Measurements from ENCODE around the gene EIF4EBP2.

EIF4EBP2 gene

DNA sequence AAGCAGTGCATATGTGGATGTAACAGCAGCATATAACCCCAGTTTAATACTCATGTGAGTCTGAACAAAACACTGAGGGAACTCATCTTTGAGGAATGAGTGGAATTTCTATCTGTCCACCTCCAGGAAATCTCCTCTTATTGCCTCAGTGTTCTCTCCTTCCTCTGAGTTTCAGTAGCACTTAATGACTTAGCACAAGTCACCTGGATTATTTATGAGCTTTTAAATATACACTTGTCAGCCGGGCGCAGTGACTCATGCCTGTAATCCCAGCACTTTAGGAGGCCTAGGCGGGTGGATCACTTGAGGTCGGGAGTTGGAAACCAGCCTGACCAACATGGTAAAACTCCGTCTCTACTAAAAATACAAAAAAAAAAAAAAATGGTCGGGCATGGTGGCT, 25.8 kb upstream of the EIF4EBP2 start:
- peak; percentile 78 to 79 for DNase-seq (ENCODE audit: low read depth in 2 of 2)

DNA sequence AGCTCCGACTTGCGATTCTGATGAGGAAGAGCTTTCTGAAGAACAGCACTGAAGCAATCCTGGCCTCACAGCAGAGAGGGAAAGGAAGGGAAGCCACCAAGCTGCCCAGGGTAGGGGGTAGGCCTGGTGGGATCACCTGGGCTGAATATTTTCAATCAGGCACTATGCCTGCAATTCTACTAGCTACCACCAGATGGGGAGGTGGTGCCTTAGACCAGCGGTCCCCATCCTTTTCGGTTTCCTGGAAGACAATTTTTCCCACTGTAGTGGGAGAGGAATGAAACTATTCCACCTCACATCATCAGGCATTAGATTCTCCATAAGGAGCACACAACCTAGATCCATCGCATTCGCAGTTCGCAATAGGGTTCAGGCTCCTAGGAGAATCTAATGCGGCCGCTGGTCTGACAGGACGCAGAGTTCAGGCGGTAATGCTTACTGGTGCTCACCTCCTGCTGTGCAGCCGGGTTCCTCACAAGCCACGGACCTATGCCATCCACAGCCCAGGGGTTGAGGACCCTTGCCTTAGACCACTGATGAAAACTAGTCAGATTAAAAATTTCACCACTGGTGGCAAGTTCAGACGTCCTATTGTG, 24.3 kb upstream of the EIF4EBP2 start:
- no peak for DNase-seq (ENCODE audit: low read depth in 2 of 2)

GRCh38 chr10:70380350-70381135, 23.4 kb upstream of the EIF4EBP2 start:
- DNase-seq (ENCODE audit: low read depth in 2 of 2): no peak

- DNase-seq (ENCODE audit: low read depth in 2 of 2): no peak
Observed at GRCh38 chr10:70381471-70382421, 22.2 kb upstream of the EIF4EBP2 start.

- no peak for DNase-seq (ENCODE audit: low read depth in 2 of 2)
Observed at GRCh38 chr10:70391654-70392053, 12.3 kb upstream of the EIF4EBP2 start.

- no peak for DNase-seq (ENCODE audit: low read depth in 2 of 2)
Observed at GRCh38 chr10:70396140-70396539, 7.8 kb upstream of the EIF4EBP2 start.

DNA sequence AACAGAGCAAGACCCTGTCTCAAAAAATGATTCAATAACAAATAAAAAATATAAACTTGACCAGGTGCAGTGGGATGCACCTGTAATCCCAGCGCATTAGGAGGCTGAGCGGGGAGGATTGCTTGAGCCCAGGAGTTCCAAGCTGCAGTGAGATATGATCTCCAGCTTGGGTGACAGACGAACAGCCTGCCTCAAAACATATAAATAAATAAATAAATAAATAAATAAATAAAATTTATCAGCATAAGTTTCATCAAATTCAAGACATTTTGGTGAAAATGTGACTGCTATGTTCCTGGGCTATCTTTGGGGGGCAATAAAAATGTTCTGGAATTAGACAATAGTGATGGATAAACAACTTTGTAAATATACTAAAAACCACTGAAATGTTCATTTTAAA, 4.8 kb upstream of the EIF4EBP2 start:
- DNase-seq (ENCODE audit: low read depth in 2 of 2): no peak

DNA sequence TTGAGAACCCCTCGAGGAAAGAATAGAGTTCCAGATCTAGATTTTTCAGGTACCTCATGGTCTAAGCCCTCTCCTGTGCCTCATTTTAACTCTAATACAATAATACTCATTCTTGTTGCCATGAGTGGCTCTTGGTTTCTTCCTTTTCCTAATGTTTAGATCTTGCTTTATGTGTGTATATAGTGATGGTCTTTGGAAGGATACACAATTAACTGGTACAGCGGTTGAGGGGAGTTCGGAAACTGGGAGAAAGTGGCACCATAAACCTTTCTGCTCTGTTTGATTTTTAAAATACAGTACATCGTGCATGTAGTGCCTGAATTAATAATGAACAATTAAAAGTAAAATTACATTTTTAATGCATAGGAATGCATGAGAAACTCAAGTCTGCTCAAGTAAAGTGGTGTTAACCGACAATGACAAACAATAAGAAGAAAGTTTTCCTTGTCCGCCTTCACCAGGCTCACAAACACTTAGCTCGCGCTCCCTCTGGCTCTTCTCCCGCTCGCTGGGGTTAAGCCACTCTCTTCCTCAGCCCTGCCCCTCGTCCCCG, 386 bp upstream of the EIF4EBP2 start:
- DNase-seq (ENCODE audit: low read depth in 2 of 2): no peak

DNA sequence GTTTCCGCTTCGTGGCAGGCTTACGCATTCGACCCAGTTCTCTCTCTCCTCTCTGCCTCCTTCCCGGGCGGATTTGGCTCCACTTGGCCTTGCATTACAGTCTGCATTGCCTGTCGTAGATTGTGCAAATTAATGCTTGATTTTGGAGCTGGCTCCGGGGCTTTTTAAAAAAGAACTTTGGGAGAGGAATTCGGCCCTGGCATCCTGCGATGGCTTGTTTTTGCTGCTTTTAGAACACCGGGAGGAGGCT, 767 bp downstream of the EIF4EBP2 start:
- DNase-seq (ENCODE audit: low read depth in 2 of 2): no peak

DNA sequence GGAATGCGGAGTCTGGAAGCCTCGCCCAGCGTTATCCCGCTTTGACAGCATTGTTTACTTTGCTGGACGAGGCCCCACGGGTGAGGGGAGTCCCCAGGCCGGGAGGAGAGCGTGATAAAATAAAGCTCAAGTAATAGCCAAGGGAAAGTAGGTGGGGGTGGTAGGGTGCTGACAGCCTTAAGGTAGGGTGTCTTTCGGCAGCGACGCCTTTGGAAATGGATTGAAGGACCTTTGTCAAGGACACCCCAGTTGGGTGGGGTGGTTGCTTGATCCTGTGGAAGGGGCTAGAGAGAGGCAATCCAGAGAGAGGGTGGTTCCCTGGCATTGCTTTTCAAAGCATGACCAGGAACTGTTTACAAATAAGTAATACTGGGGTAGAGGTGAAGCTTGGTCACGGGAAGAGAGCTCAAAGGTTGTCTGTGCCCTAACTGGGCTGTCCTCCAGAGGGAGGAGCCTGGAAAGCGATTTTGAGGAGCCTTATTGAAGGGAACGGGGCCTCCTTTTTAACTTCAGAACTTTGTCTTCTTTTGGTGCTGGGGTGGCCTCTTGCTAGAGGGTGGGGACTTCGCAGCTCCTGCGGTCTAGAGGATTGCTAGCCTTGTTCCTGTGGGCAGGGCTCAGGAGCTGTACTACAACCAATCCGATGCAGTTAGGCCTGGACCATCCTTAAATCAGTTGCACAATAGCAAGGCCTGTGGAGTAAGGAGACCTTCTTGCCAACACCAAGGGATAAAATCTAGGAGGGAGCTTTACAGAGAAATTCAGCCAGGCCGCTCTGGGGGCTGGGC, 1.3 kb downstream of the EIF4EBP2 start:
- DNase-seq (ENCODE audit: low read depth in 2 of 2): peak; percentile 83 to 84

GRCh38 chr10:70409772-70410171, 5.8 kb downstream of the EIF4EBP2 start:
- no peak for DNase-seq (ENCODE audit: low read depth in 2 of 2)

DNA sequence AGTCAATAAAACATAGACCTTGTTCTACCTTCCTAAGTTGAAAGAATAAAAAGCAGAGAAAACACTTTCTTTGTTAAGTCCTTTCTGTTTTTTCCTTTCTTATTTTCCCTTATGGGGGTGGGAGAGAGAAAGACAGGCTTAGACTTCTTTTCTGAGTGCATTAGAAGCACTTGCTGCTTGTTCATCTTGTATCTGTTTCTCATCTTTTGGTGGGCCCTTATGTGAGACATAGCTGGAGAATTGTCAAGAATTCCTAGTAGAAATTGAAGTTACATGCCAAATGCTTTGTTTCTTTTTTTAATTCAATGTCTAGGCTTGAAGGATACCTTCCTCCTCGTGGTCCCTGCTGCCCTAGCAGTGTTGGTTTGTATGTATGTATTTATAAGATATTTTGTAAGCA, 6.7 kb downstream of the EIF4EBP2 start:
- no peak for DNase-seq (ENCODE audit: low read depth in 2 of 2)

GRCh38 chr10:70412356-70412755, 8.4 kb downstream of the EIF4EBP2 start:
- no peak for DNase-seq (ENCODE audit: low read depth in 2 of 2)

DNA sequence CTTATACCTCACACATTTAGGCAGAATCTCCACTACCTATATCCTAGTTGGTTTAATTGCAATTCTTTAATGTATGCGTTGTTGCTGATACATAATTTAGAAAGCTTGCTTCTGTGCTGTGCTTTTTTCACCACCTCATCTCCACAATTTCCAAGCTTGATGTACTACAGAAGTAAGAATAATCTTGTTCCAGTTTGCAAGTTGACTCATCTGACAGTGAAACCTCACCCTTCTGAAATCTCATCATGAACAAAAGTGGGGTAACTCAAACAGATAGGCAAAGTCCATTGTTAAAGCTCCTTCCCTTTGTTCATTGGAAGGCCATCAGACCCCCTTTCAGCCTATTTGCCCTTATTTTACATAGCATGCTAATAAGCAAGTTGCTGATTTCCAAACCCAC, 13.6 kb downstream of the EIF4EBP2 start:
- no peak for DNase-seq (ENCODE audit: low read depth in 2 of 2)

DNA sequence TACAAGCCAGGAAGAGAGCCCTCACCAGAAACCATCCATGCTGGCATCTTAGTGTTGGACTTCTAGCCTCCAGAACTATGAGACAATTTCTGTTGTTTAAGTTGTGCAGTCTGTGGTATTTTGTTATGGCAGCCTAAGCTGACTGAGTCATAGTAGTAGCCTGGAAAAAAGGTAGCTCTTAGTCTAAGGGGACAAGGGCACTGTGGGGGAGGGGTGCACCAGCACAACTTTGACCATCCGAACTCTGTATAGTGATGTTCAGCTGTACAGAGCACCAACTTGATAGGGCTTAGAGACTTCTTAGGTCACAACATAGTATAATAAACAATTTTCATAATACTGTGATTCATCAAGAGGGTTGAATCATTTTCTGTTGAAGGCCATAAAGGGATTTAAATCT, 14.3 kb downstream of the EIF4EBP2 start:
- DNase-seq (ENCODE audit: low read depth in 2 of 2): no peak

GRCh38 chr10:70418713-70419112, 14.8 kb downstream of the EIF4EBP2 start:
- no peak for DNase-seq (ENCODE audit: low read depth in 2 of 2)

GRCh38 chr10:70424320-70424719, 20.4 kb downstream of the EIF4EBP2 start:
- DNase-seq (ENCODE audit: low read depth in 2 of 2): no peak

GRCh38 chr10:70425096-70425495, 21.2 kb downstream of the EIF4EBP2 start:
- DNase-seq (ENCODE audit: low read depth in 2 of 2): no peak

DNA sequence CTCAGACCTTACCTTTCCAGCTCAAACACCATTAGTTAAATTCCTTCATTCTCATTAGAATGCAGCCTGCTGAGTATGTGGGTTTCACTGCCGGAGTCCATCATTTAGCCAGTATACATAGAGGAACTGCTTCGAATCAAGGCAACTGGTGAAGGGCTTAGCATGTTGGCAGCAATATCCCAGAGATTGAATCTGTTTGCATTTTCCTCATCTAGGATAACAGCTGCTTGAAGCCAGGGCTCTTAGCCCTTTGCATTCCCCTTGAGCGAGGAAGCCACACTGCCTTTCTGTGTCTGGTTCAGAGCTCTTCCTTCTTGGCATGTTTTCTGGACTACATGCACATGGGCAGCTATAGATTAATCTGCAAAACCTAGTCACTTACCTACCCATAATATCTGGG, 22.9 kb downstream of the EIF4EBP2 start:
- DNase-seq (ENCODE audit: low read depth in 2 of 2): no peak

DNA sequence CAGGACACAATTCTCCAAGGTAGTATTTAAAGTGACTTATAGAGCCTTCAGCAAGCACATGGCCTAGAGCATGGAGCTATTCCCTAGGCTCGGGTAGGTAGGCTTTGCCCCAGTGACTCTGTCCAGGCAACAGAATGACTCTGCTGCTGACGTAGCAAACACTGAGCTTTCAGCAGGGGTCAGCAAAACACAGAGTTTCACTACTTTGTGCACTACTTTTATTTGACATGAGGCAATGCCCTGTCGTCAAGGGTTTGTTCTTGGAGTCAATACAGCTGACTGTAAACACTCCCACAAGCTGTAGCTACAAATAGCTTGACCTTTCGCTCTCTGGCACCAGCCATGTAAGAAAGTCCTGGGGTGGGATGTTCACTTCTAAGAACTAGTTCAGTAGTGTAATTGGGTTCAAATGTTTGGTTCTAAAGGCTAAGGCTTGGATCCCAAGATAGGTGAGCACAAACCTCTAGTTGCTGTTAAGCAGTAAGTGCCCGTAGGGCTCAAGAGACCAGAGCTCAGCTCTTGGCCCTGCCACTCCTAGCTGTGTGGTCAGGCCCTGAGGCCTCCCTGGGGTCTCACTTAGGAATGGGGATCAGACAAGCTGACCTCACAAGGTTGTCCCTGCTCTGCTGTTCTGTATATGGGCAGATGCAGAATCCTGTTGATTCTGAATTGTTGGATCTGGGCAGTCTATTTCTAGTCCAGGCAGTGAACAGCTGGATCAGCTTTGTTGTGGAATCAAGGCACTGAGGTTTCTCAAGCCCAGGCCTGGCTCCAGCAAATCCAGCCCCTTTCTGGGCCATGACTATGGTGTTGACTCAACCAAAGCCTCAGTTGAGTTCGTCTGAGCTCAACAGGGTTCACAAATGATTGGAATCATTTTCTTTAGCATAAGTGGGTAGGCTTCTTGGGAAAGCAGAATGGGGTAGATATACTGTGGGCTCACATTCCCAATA, 26.8 kb downstream of the EIF4EBP2 start:
- DNase-seq (ENCODE audit: low read depth in 2 of 2): no peak

DNA sequence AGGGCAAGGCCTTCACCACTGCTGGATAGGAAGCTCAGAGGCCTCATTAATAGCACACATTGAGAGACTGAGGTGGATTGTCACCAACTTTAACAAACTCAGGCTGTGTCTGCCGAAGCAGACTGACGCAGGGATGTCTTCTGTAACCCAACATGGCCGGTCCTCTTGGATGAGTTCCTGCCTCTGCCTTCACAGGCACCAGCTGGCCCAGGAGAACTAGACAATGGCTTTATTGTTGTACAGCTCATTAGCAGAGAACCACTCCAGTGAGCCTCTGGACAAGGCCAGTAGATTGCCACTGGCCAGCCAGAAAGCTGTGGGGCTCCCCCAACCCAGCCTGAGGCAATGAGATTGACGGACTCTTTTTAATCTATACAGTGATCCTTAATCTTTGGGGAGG, 28.2 kb downstream of the EIF4EBP2 start:
- no peak for DNase-seq (ENCODE audit: low read depth in 2 of 2)
